Gastrocnemius medialis (tissue), 4 donors: ENCODE results near the gene FASTKD3. TPM values are rescaled to one million over a fixed set of nuclear protein-coding genes. Genes with fewer than 3 reads are reported as not detected.

Experiments
- ATAC-seq, 2 donors: fragments of 150-250 bp; one replicate each; pipeline ENCODE4 v1.9.1; 2016
- DNase-seq, 2 donors: peaks; one replicate each; pipeline ENCODE4 v3.0.0-alpha.2; 2019
- H3K27ac ChIP-seq, 4 donors: fragments of 200-600 bp; sonication (generic); 1 replicate in 1 of 4; 2 replicates in 3 of 4; pipeline ENCODE4 v1.5.1; 2016 to 2018; ENCODE audit warnings: mild to moderate bottlenecking in 2 of 4, moderate library complexity in 1 of 4
- H3K27me3 ChIP-seq, 3 donors: fragments of 200-600 bp; sonication (generic) in 2 of 3; 1 replicate in 1 of 3; 2 replicates in 2 of 3; pipeline versions ENCODE4 v1.5.1 to v1.6.0; 2016 to 2019; ENCODE audit warnings: mild to moderate bottlenecking in 1 of 3, moderate library complexity in 1 of 3
- H3K36me3 ChIP-seq, 2 donors: fragments of 200-600 bp; sonication (generic) in 1 of 2; one replicate each; pipeline ENCODE4 v1.5.1; 2017 to 2018
- H3K4me1 ChIP-seq, 2 donors: fragments of 200-600 bp; sonication (generic) in 1 of 2; one replicate each; pipeline ENCODE4 v1.5.1; 2016 to 2017; ENCODE audit warnings: mild to moderate bottlenecking in 2 of 2
- H3K4me3 ChIP-seq, 4 donors: fragments of 200-600 bp; sonication (generic) in 3 of 4; 1 replicate in 1 of 4; 2 replicates in 3 of 4; pipeline ENCODE4 v1.5.1; 2016 to 2019; ENCODE audit warnings: mild to moderate bottlenecking in 2 of 4
- H3K9me3 ChIP-seq, 3 donors: fragments of 200-600 bp; sonication (generic) in 2 of 3; 1 replicate in 1 of 3; 2 replicates in 2 of 3; pipeline ENCODE4 v1.5.1; 2016 to 2019
- POLR2A ChIP-seq, 2 donors: fragments of 450-650 bp; IDR thresholded peaks; one replicate each; pipeline ENCODE4 v1.6.1; 2017; ENCODE audit warnings: antibody characterized with exemption in 2 of 2, mild to moderate bottlenecking in 2 of 2, moderate library complexity in 2 of 2
- in situ Hi-C, 4 donors: fragments of 200-750 bp; cut with MboI; loops; one replicate each; pipeline versions ENCODE4 v1.15.0 to v1.8.0; 2017; ENCODE audit warnings: low sequenced_read_pairs in 4 of 4
- intact Hi-C: fragments of 100-400 bp; cut with DNase I; formaldehyde crosslinking; loops from one replicate; pipeline ENCODE4 v1.15.1; 2023; ENCODE audit warnings: low total_unique reads
- total RNA-seq, 4 donors: library from RNA; depleted of rRNA; stranded (reverse); fragments of >200 nt; gene quantifications; one replicate each; pipeline versions ENCODE4 v1.1.0 to v1.2.3, GENCODE V29; 2016
- TF ChIP-seq, protein P1 (sequence below), 5 experiments: fragments of 450-650 bp in 3 of 5; fragments of 200-600 bp in 2 of 5; sonication (generic) in 2 of 5; IDR thresholded peaks in 4 of 5; conservative IDR thresholded peaks in 1 of 5; 1 replicate in 4 of 5; 2 replicates in 1 of 5; pipeline ENCODE4 v1.5.1; 2016 to 2019; ENCODE audit warnings: antibody characterized with exemption in 5 of 5, mild to moderate bottlenecking in 3 of 5, moderate library complexity in 3 of 5

FASTKD3 gene
- total RNA-seq, 4 donors from 2014 or later, result 6.8 to 9.4 (median 7.3) TPM

DNA sequence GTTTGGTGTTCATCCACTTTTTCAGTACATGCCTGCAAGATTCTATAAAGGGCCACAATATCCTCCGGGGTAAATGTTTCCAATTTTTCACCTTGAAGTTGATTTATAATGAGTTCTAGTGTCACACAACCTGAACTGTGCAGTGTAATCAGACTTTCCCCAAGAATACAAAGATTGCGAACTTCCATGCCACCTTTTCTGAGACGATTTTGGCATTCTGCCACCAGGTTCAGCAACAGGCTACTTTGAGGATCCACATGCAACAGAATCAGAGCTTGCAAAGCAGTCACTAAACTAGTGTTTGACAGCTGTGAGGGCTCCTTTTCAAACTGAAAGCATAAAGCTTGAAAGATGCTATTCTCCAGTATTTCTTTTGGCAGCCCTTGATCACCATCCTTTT, 1.6 kb downstream of the FASTKD3 start:
- no peak overlapping the region for H3K27ac ChIP-seq
- TF ChIP-seq, protein P1, sequence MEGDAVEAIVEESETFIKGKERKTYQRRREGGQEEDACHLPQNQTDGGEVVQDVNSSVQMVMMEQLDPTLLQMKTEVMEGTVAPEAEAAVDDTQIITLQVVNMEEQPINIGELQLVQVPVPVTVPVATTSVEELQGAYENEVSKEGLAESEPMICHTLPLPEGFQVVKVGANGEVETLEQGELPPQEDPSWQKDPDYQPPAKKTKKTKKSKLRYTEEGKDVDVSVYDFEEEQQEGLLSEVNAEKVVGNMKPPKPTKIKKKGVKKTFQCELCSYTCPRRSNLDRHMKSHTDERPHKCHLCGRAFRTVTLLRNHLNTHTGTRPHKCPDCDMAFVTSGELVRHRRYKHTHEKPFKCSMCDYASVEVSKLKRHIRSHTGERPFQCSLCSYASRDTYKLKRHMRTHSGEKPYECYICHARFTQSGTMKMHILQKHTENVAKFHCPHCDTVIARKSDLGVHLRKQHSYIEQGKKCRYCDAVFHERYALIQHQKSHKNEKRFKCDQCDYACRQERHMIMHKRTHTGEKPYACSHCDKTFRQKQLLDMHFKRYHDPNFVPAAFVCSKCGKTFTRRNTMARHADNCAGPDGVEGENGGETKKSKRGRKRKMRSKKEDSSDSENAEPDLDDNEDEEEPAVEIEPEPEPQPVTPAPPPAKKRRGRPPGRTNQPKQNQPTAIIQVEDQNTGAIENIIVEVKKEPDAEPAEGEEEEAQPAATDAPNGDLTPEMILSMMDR (IDR thresholded peaks at IDR 0.05 in 4 of 5, conservative IDR thresholded peaks at IDR 0.05 in 1 of 5), result no peak
- no peak for TF ChIP-seq POLR2A (IDR thresholded peaks at IDR 0.05)
- H3K4me3 ChIP-seq, result no peak overlapping the region
- peaks cover 28 to 33% of the 10 kb centered on the region in 2 donors for H3K4me1 ChIP-seq
- ATAC-seq, result no peak
- intact Hi-C loops, result loop anchor here (5.0 kb wide), 2 partner anchors 100 to 1155 kb away; partner anchors contain the start of gene TENT4A
- H3K27me3 ChIP-seq, result no peaks in the 10 kb centered on the region
- H3K9me3 ChIP-seq, result no peaks in the 10 kb centered on the region
- H3K36me3 ChIP-seq, result peaks cover 4 to 32% of the 10 kb centered on the region in 2 donors
- no peak for DNase-seq
- in situ Hi-C loops, result loop anchor here in 2 of 4 donors (25.0 kb wide), 2 partner anchors 595 to 1230 kb away; partner anchors contain the start of genes NSUN2 (in 2 of the 2) and SRD5A1 (in 2 of the 2)

DNA sequence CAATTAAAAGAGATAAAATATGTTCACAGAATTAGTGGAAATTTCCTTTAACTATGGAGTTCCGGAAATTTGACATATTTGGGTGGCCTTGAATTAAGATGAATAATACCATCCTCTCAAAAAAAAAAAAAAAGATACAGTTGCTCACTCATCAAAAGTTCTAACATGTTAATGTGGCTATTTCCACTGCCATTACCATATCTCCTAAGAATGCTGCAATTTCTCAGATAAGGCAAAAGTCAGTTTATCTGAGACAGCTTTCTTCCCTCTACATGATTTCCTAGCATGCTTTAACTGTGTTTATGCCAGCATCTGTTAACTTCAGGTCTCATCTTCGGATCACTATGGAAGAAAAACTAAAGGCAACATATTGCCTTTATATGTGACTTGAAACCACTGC, 2.6 kb downstream of the FASTKD3 start:
- ATAC-seq (no peak), DNase-seq (no peak)
- Histone ChIP-seq H3K27me3 (no peaks in the 10 kb centered on the region), H3K27ac (no peak overlapping the region), H3K36me3 (peaks cover 6 to 43% of the 10 kb centered on the region in 2 donors), H3K4me1 (peaks cover 21 to 25% of the 10 kb centered on the region in 2 donors), H3K9me3 (no peaks in the 10 kb centered on the region), H3K4me3 (no peak overlapping the region)
- intact Hi-C loops, result loop anchor here (5.0 kb wide), 2 partner anchors 99 to 1154 kb away; partner anchors contain the start of gene TENT4A
- TF ChIP-seq, protein P1 (IDR thresholded peaks at IDR 0.05 in 4 of 5, conservative IDR thresholded peaks at IDR 0.05 in 1 of 5), result no peak
- no peak for TF ChIP-seq POLR2A (IDR thresholded peaks at IDR 0.05)
- in situ Hi-C loops, result loop anchor here in 2 of 4 donors (25.0 kb wide), 2 partner anchors 596 to 1229 kb away; partner anchors contain the start of genes NSUN2 (in 2 of the 2) and SRD5A1 (in 2 of the 2)

DNA sequence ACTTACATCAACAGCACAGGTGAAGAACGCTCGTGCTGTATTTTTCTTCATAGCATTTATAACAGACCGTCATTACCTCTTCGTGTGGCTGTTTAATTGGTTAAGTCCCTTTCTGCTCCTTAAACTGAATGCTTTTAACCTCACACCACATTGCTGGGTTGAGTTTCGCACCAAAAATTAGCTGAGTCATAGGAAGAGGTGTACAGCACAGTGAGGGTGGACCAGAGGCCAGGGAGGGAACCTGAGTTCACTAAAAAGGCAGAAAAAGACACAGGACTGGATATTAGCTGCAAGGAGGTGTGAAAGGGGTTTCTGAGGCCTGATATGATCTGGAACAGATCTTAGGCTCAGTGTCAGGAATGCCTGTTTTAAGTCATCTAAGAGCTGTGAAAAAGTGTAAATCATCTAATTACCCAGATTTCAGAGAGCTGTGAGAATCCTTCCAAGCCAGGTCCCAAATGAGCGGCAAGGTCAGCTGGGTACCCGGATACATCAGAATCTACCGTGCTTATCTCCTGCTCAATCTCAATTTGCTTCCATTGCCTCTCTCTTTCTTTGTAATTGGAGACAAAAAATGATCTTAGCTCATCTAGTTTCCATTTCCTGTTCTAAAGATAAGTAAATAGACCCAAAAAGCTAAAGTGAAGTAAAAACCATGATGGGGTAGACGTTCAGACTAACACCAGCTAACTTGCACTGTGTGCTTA, 10.8 kb downstream of the FASTKD3 start:
- DNase-seq (no peak), ATAC-seq (no peak)
- intact Hi-C loops (no loop called here), in situ Hi-C loops (loop anchor here in 2 of 4 donors (25.0 kb wide), 2 partner anchors 604 to 1221 kb away; partner anchors contain the start of genes NSUN2 (in 2 of the 2) and SRD5A1 (in 2 of the 2))
- H3K4me3 ChIP-seq, result no peak overlapping the region
- no peak overlapping the region for H3K27ac ChIP-seq
- TF ChIP-seq, protein P1 (IDR thresholded peaks at IDR 0.05 in 4 of 5, conservative IDR thresholded peaks at IDR 0.05 in 1 of 5), result no peak
- TF ChIP-seq POLR2A (IDR thresholded peaks at IDR 0.05), result no peak
- H3K27me3 ChIP-seq, result no peaks in the 10 kb centered on the region
- no peaks in the 10 kb centered on the region for H3K9me3 ChIP-seq
- H3K36me3 ChIP-seq, result peaks cover 6 to 44% of the 10 kb centered on the region in 2 donors
- H3K4me1 ChIP-seq, result no peaks in the 10 kb centered on the region

DNA sequence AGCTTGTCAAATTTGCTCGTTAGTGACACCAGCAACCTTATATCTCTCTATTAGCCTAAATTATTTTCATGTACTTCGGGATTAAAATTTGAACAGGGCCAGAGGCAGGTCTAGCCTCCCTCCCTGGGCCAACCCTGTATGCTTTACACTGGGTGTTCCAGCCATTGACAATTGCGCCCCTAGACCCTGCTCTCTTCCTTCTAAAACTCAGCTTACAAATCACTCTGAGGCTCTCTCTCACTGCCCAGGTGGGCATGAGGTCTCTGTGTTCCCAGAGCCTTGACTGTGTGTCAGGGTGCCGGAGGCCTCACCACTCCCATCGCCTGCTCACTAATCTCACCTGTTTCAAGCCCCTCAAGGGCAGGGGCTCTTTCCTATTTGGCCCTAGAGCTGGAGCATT, 11.5 kb downstream of the FASTKD3 start:
- intact Hi-C loops (no loop called here), in situ Hi-C loops (loop anchor here in 2 of 4 donors (25.0 kb wide), 2 partner anchors 605 to 1220 kb away; partner anchors contain the start of genes NSUN2 (in 2 of the 2) and SRD5A1 (in 2 of the 2))
- H3K36me3 ChIP-seq, result peaks cover 6 to 37% of the 10 kb centered on the region in 2 donors
- no peaks in the 10 kb centered on the region for H3K9me3 ChIP-seq
- TF ChIP-seq, protein P1 (IDR thresholded peaks at IDR 0.05 in 4 of 5, conservative IDR thresholded peaks at IDR 0.05 in 1 of 5), result no peak
- no peak for TF ChIP-seq POLR2A (IDR thresholded peaks at IDR 0.05)
- H3K4me3 ChIP-seq, result no peak overlapping the region
- no peak overlapping the region for H3K27ac ChIP-seq
- no peak for ATAC-seq
- no peaks in the 10 kb centered on the region for H3K27me3 ChIP-seq
- H3K4me1 ChIP-seq, result no peaks in the 10 kb centered on the region
- no peak for DNase-seq
